Stimulated activated CD8-positive, alpha-beta memory T cell treated with anti-CD3 and anti-CD28 coated beads, Interleukin-7, amount 100 ng/mL, for 4 hours (primary cell): Measurements from ENCODE around the gene PRKCE.

ENCODE experiments used
- DNase-seq, 2 donors: peaks; one replicate each; pipeline ENCODE4 v3.0.0-alpha.2; 2020; ENCODE audit warnings: low read depth in 2 of 2

Gene PRKCE

GRCh38 chr2:46042711-46043110 is 391.2 kb downstream of the PRKCE start:
- no peak for DNase-seq

- no peak for DNase-seq
These were observed 394.4 kb downstream of the PRKCE start for GRCh38 chr2:46045888-46046287.

- DNase-seq = no peak
These were observed 395.8 kb downstream of the PRKCE start for GRCh38 chr2:46047290-46047689.

- DNase-seq = no peak
These were observed 397.2 kb downstream of the PRKCE start for GRCh38 chr2:46048693-46049092.

- no peak for DNase-seq
These were observed 398.6 kb downstream of the PRKCE start for GRCh38 chr2:46050027-46050426.

GRCh38 chr2:46050489-46050888 is 399.0 kb downstream of the PRKCE start:
- no peak for DNase-seq

- no peak for DNase-seq
These were observed 399.6 kb downstream of the PRKCE start for GRCh38 chr2:46051085-46051484.

- DNase-seq = peak in 1 of 2 donors; percentile 12
These were observed 402.1 kb downstream of the PRKCE start for GRCh38 chr2:46053564-46053963.

- no peak for DNase-seq
These were observed 405.1 kb downstream of the PRKCE start for GRCh38 chr2:46056541-46056940.

GRCh38 chr2:46058140-46058539 is 406.7 kb downstream of the PRKCE start:
- DNase-seq = no peak

- DNase-seq = peak; percentile 30 to 50
These were observed 411.4 kb downstream of the PRKCE start for GRCh38 chr2:46062637-46063412.

GRCh38 chr2:46064396-46064795 is 412.9 kb downstream of the PRKCE start:
- no peak for DNase-seq

GRCh38 chr2:46065152-46065551 is 413.7 kb downstream of the PRKCE start:
- DNase-seq = no peak

GRCh38 chr2:46066116-46066515 is 414.6 kb downstream of the PRKCE start:
- DNase-seq = no peak

GRCh38 chr2:46066601-46067000 is 415.1 kb downstream of the PRKCE start:
- DNase-seq = no peak

GRCh38 chr2:46067062-46067461 is 415.6 kb downstream of the PRKCE start:
- DNase-seq = no peak

- no peak for DNase-seq
These were observed 416.2 kb downstream of the PRKCE start for GRCh38 chr2:46067501-46068305.

GRCh38 chr2:46068636-46069035 is 417.2 kb downstream of the PRKCE start:
- DNase-seq = no peak

- DNase-seq = no peak
These were observed 419.6 kb downstream of the PRKCE start for GRCh38 chr2:46071074-46071473.

GRCh38 chr2:46072101-46072820 is 420.8 kb downstream of the PRKCE start:
- DNase-seq = no peak

- no peak for DNase-seq
These were observed 422.1 kb downstream of the PRKCE start for GRCh38 chr2:46073540-46074046.

- DNase-seq = no peak
These were observed 423.0 kb downstream of the PRKCE start for GRCh38 chr2:46074501-46074900.
